Glutamatergic neuron (in vitro differentiated cells): ENCODE results near the gene FRMD1. TPM values are rescaled to one million over a fixed set of nuclear protein-coding genes. Genes with fewer than 3 reads are reported as not detected.

Source experiments
- DNase-seq: peaks from one replicate; pipeline ENCODE4 v3.0.0; 2022
- H3K27ac Mint-ChIP-seq: one replicate; pipeline ENCODE4 v1.8.0; 2020; ENCODE audit warnings: mild to moderate bottlenecking, mixed read lengths, inconsistent platforms; ENCODE audit not compliant: unreplicated experiment
- H3K27me3 Mint-ChIP-seq: one replicate; pipeline ENCODE4 v1.8.0; 2020; ENCODE audit warnings: mild to moderate bottlenecking, moderate library complexity, mixed read lengths, inconsistent platforms; ENCODE audit not compliant: unreplicated experiment
- H3K36me3 Mint-ChIP-seq: one replicate; pipeline ENCODE4 v1.8.0; 2020; ENCODE audit warnings: mild to moderate bottlenecking, mixed read lengths, inconsistent platforms; ENCODE audit not compliant: unreplicated experiment
- H3K4me1 Mint-ChIP-seq: one replicate; pipeline ENCODE4 v1.8.0; 2020; ENCODE audit warnings: mild to moderate bottlenecking, low read depth, mixed read lengths, inconsistent platforms; ENCODE audit not compliant: unreplicated experiment
- H3K4me3 Mint-ChIP-seq: one replicate; pipeline ENCODE4 v1.8.0; 2020; ENCODE audit warnings: mild to moderate bottlenecking, mixed read lengths, inconsistent platforms; ENCODE audit not compliant: unreplicated experiment
- H3K9me3 Mint-ChIP-seq: one replicate; pipeline ENCODE4 v1.8.0; 2020; ENCODE audit warnings: mild to moderate bottlenecking, moderate library complexity, mixed read lengths, inconsistent platforms; ENCODE audit not compliant: unreplicated experiment
- CTCF ChIP-seq: fragments of 200-600 bp; sonication (generic); IDR thresholded peaks from one replicate; pipeline ENCODE4 v1.5.0; 2021; ENCODE audit not compliant: partially characterized antibody, unreplicated experiment
- total RNA-seq: library from RNA; stranded (reverse); fragmentation: NEBNext Ultra II Directional; extraction: Animal tissue kit (Norgen Biotek cat#: 25700); gene quantifications from one replicate; pipeline ENCODE4 v1.2.1, GENCODE V29; 2021; ENCODE audit not compliant: unreplicated experiment

The FRMD1 gene
- total RNA-seq, 1 donor from 2014 or later, result not detected

- DNase-seq, result no peak
- no peaks in the 10 kb centered on the region for H3K4me1 Mint-ChIP-seq
- H3K27ac Mint-ChIP-seq, result no peak overlapping the region
- H3K36me3 Mint-ChIP-seq, result no peaks in the 10 kb centered on the region
- no peak overlapping the region for H3K4me3 Mint-ChIP-seq
- H3K9me3 Mint-ChIP-seq, result peaks cover 4% of the 10 kb centered on the region
- no peak for TF ChIP-seq CTCF
- H3K27me3 Mint-ChIP-seq, result no peaks in the 10 kb centered on the region
These were observed 25.7 kb downstream of the FRMD1 start for GRCh38 chr6:168053086-168053956.

DNA sequence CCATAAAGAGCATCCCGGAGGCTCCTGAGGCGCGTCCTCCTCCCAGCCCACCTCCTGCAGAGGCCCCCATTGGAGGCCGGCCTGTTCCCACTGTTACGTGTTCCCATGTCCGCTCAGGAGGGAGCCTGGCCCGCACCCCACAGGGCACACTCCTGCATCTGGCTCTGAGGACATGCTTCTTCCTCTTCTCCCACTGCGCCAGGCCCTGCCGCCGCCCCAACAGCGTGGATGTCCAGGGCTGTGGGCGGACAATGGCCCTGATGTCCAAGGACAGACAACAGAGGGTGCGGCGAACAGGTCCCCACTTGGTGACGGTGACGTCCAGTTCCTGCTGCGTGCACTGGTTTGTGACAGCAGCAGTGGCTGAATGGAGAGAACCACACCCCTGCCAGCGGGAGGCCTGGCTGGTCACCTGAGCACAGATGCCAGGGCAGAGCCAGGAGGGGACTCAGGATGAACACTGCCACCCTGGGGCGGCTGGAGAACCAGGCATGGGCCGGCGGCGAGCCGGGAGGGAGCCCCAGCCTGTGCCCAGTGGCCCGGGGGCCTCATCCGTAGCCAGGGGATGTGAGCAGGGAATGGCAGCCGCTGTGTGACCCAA, 26.6 kb downstream of the FRMD1 start:
- TF ChIP-seq CTCF, result no peak
- H3K36me3 Mint-ChIP-seq, result no peaks in the 10 kb centered on the region
- no peak overlapping the region for H3K4me3 Mint-ChIP-seq
- no peaks in the 10 kb centered on the region for H3K27me3 Mint-ChIP-seq
- H3K4me1 Mint-ChIP-seq, result no peaks in the 10 kb centered on the region
- no peak overlapping the region for H3K27ac Mint-ChIP-seq
- no peak for DNase-seq
- peaks cover 5% of the 10 kb centered on the region for H3K9me3 Mint-ChIP-seq

DNA sequence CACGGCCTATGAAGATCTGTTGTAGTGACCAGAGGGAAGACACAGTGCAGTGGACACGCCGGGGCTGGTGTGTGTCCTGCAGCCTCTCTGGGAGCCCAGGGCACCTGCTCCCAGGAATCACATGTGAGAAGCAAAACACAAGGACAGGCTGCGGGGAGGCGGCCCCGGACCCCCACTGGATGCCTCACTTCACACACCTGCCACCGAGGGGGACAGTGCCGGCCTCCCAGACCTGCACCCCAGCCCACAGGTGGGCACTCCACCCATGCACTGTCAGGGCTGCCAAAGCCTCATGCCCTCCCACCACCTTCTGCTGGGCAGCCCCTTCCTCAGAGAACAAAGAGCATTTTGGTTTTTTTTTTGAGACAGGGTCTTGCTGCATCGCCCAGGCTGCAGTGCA, 27.4 kb downstream of the FRMD1 start:
- H3K27me3 Mint-ChIP-seq, result no peaks in the 10 kb centered on the region
- H3K4me1 Mint-ChIP-seq, result no peaks in the 10 kb centered on the region
- no peak for DNase-seq
- H3K9me3 Mint-ChIP-seq, result peaks cover 5% of the 10 kb centered on the region
- no peak overlapping the region for H3K27ac Mint-ChIP-seq
- no peak for TF ChIP-seq CTCF
- no peaks in the 10 kb centered on the region for H3K36me3 Mint-ChIP-seq
- no peak overlapping the region for H3K4me3 Mint-ChIP-seq

DNA sequence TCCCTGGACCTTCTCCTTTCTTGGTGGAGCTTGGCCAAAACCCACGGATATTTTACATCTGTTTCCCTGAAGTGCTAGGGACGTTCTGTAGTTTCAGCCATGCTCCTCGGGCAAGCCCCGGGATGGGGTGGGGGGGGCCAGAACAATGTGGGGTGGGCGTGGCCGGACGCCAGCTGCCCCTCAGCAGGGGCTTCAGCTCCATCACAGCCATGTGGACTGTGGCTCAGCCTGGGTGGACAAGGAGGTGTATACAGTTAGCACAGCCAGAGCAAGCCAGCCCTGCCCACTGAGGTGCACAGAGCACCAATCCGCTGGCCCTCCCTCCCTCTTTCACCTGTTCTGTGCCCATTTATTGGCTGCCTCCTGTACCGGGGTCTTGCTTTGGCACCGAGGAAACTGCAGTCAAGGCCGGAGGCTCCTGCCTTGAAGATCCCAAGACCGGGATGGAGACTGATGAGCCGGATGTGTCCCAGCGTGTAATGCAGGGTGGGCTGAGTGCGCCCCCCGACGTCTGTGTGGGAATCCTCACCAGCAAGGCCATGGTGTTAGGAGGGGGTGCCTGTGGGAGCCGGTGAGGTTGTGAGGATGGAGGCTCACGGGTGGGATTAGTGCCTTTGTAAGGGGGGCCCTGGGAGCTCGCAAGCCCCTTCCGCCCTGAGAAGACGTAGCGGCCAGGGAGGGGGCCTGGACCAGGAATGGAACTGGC, 28.0 kb downstream of the FRMD1 start:
- Mint-ChIP-seq H3K27me3 (no peaks in the 10 kb centered on the region), H3K9me3 (peaks cover 5% of the 10 kb centered on the region), H3K27ac (no peak overlapping the region), H3K4me1 (peaks cover under 1% of the 10 kb centered on the region), H3K36me3 (no peaks in the 10 kb centered on the region), H3K4me3 (no peak overlapping the region)
- no peak for TF ChIP-seq CTCF
- peak; percentile 27 for DNase-seq
